ENCODE data around the gene SLC4A5.

DNA sequence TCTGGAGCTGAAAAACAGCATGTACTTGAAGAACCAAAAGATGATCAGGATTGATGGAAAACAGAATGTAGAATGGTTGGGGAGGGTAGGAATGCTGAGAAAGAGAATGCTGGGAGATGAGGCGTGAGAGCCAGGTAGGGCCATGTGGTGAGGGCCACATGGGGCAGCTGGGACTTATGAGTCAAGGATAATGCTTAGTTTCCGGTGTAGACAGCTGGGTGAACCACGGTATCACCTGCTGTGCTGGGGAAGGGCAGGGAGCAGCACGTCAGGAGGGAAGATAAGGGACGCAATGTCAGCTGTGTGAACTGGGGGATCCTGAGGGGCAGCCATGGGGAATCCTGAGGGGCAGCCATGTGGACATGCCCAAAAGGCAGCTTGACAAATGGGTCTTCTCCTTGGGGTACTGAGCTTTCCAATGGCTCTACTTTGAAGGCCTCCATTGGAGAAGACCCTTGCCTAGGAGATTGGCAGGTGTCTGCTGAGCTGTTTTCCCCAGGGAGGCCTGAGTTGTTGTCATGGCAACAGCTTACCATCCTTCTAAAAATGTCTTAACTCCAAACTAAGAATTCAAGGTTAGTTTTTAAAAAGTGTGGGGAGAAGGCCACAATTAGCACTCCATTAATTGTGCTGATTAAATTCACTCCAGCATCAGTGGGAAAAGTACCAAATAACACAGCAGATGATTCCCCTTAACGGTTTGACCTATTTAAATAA, 93.7 kb downstream of the SLC4A5 start:
- TF ChIP-seq RAD21 (conservative IDR thresholded peaks at IDR 0.05 in 1 of 2, IDR thresholded peaks at IDR 0.05 in 1 of 2) (no peak), CTCF (IDR thresholded peaks at IDR 0.05) (no peak), ZSCAN20 (CRISPR knock-in tag; IDR thresholded peaks at IDR 0.05) (no peak), CHD2 (IDR thresholded peaks at IDR 0.05; ENCODE audit: low read length, partially characterized antibody) (no peak), MAFK (IDR thresholded peaks at IDR 0.05; ENCODE audit: partially characterized antibody) (no peak), NR3C1 (IDR thresholded peaks at IDR 0.05) (no peak), SMC3 (IDR thresholded peaks at IDR 0.05) (no peak), MYC (IDR thresholded peaks at IDR 0.05; ENCODE audit: borderline replicate concordance, low read length) (no peak), MAX (IDR thresholded peaks at IDR 0.05) (no peak), EP300 (IDR thresholded peaks at IDR 0.05) (no peak)
- TF ChIP-seq, protein P1, sequence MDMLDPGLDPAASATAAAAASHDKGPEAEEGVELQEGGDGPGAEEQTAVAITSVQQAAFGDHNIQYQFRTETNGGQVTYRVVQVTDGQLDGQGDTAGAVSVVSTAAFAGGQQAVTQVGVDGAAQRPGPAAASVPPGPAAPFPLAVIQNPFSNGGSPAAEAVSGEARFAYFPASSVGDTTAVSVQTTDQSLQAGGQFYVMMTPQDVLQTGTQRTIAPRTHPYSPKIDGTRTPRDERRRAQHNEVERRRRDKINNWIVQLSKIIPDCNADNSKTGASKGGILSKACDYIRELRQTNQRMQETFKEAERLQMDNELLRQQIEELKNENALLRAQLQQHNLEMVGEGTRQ (IDR thresholded peaks at IDR 0.05): no peak

Data from A549 (cell line).